ENCODE data around the gene ERN2.

Gene ERN2

DNA sequence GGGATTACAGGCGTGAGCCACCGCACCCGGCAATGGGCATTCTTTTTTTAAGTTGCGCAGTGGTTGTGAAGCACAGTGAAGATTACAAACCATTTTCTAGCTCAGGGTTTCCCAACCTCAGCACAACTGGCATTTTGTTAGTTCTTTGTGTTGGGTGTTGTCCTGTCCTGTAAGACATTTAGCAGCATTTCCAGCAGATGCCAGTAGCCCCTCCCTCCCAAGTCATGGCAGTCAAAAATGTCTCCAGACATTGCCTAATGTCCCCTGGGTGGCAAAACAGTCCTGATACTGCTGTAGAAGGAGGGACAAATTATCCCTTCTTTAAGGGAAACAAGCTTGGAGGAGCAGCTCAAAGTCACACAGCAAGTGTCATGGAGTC, 18.8 kb downstream of the ERN2 start:
- no peak for DNase-seq
- Histone ChIP-seq H3K27me3 (ENCODE audit: insufficient read depth, low read depth, severe bottlenecking) (no peaks in the 10 kb centered on the region), H3K9me3 (ENCODE audit: severe bottlenecking) (no peaks in the 10 kb centered on the region), H3K27ac (no peak overlapping the region), H3K36me3 (peaks cover 31% of the 10 kb centered on the region), H3K4me3 (ENCODE audit: low read depth, low read length) (no peak overlapping the region)
- TF ChIP-seq, protein P1, sequence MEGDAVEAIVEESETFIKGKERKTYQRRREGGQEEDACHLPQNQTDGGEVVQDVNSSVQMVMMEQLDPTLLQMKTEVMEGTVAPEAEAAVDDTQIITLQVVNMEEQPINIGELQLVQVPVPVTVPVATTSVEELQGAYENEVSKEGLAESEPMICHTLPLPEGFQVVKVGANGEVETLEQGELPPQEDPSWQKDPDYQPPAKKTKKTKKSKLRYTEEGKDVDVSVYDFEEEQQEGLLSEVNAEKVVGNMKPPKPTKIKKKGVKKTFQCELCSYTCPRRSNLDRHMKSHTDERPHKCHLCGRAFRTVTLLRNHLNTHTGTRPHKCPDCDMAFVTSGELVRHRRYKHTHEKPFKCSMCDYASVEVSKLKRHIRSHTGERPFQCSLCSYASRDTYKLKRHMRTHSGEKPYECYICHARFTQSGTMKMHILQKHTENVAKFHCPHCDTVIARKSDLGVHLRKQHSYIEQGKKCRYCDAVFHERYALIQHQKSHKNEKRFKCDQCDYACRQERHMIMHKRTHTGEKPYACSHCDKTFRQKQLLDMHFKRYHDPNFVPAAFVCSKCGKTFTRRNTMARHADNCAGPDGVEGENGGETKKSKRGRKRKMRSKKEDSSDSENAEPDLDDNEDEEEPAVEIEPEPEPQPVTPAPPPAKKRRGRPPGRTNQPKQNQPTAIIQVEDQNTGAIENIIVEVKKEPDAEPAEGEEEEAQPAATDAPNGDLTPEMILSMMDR (IDR thresholded peaks at IDR 0.05; ENCODE audit: low read depth, low read length), result no peak

DNA sequence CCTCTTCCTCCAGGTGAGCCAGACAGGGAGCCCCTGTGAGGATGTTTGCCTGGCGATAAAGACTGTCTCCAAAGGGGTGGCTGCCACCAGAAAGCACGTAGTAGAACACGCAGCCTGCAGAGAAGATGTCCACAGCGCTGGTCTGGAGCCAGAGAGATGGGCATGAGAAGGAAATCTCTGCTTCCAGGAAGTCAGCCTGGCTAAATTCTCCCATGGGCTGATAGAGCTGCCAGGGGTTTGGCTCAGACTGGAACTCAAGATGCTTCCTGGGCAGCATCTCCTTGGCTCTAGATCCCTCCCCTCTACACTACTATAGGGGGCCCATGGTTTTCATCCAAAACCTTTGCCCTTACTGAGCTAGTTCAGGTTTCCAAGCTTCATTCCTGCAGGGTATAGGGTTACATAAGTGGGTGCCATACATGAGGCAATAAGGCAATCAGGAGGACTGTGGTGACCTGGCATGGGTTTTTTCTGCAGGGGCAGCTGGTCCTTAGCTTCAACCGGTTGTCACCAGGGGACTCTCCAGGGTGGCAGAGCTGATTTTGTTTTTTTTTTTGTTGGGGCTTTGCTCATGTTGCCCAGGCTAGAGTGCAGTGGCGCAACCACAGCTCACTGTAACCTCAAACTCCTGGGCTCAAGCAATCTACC, 20.7 kb downstream of the ERN2 start:
- no peak for DNase-seq
- Histone ChIP-seq H3K9me3 (ENCODE audit: severe bottlenecking) (no peaks in the 10 kb centered on the region), H3K27me3 (ENCODE audit: insufficient read depth, low read depth, severe bottlenecking) (no peaks in the 10 kb centered on the region), H3K27ac (no peak overlapping the region), H3K4me3 (ENCODE audit: low read depth, low read length) (no peak overlapping the region), H3K36me3 (peaks cover 50% of the 10 kb centered on the region)
- TF ChIP-seq, protein P1 (IDR thresholded peaks at IDR 0.05; ENCODE audit: low read depth, low read length), result no peak

DNA sequence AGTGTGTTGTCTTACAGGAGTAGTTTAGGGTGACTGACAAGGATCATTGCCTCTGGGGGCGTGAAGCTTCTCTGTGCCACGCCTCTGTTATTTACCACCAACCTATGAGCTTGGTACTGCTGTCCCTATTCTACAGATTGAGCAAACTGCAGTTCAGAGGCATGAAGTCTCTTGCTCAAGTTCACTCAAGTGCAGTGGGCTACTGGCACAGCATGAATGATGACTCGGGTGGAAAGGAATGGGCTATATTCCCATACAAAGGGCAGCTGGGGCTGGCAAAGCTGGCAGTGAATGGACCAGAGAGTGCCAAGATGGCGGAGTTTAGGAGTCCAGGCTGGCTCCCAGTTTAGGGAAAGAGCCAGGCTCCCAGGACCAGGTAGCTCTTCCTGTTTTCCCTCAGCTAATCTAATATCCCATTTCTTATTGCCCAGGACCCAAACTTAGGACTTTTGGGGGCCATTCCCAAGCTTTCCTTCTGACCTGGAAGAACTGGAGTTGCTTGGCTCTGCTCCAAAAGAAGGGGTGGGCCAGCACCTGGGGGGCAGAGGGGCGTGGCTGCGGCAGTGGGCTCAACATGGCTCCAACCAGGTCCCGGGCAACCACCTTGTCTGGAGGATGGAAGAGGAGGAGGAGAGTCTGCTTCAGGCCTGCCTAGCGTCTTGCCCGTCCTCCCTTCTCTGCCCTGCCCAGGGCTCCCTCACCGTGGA, 21.4 kb downstream of the ERN2 start:
- Histone ChIP-seq H3K27ac (no peak overlapping the region), H3K36me3 (peaks cover 57% of the 10 kb centered on the region), H3K4me3 (ENCODE audit: low read depth, low read length) (no peak overlapping the region), H3K27me3 (ENCODE audit: insufficient read depth, low read depth, severe bottlenecking) (no peaks in the 10 kb centered on the region), H3K9me3 (ENCODE audit: severe bottlenecking) (no peaks in the 10 kb centered on the region)
- DNase-seq, result no peak
- TF ChIP-seq, protein P1 (IDR thresholded peaks at IDR 0.05; ENCODE audit: low read depth, low read length), result no peak

DNA sequence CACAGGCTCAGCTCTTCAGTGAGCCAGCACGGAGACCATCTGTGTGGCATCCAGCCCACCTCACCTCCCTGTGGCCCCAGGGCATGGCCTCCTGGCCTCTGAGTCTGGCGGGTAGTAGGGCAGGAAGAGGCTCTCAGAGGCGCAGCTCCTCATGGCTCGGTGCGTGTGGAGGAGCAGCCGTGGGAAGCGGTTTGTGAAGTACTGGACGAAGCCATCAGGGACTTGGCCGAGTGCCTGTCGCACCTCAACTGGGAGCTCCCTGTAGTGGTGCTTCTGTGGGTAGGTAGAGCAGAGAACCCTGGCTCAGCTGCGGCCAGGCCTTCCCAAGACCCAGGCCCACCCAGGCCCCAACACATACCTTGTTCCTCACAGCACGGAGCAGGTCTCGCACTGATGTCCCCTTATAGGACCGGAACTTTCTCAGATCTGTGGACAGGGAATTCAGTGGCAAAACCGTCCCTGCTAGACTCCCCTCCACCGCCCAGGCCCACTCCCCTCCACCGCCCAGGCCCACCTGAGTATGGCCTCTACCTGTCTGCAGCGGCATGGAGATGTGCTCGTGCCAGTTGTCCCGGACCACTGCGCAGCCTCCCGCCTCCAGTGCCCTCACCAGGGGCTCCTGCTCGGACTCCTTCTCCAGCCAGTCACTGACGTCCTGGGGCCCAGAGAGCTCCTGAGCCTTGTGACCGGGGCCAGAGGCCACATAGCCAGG, 22.1 kb downstream of the ERN2 start:
- TF ChIP-seq, protein P1 (IDR thresholded peaks at IDR 0.05; ENCODE audit: low read depth, low read length), result no peak
- peaks cover 64% of the 10 kb centered on the region for H3K36me3 ChIP-seq
- no peaks in the 10 kb centered on the region for H3K27me3 ChIP-seq (ENCODE audit: insufficient read depth, low read depth, severe bottlenecking)
- no peaks in the 10 kb centered on the region for H3K9me3 ChIP-seq (ENCODE audit: severe bottlenecking)
- no peak overlapping the region for H3K4me3 ChIP-seq (ENCODE audit: low read depth, low read length)
- DNase-seq, result no peak
- no peak overlapping the region for H3K27ac ChIP-seq

DNA sequence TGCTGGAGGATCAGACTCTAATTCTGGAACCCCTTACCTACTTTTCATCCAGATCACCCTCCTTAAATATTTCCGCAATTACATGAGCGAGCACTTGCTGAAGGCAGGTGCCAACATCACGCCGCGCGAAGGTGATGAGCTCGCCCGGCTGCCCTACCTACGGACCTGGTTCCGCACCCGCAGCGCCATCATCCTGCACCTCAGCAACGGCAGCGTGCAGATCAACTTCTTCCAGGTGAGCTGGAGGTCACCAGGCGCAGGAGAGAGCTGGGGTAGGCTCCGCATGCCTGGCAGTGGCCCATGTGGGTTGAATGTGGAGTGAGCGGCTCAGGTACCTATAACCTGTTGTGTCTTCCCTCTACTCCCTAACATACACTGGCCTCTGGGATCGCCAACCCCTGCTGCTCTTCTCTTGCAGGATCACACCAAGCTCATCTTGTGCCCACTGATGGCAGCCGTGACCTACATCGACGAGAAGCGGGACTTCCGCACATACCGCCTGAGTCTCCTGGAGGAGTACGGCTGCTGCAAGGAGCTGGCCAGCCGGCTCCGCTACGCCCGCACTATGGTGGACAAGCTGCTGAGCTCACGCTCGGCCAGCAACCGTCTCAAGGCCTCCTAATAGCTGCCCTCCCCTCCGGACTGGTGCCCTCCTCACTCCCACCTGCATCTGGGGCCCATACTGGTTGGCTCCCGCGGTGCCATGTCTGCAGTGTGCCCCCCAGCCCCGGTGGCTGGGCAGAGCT, 23.4 kb downstream of the ERN2 start:
- Histone ChIP-seq H3K27me3 (ENCODE audit: insufficient read depth, low read depth, severe bottlenecking) (no peaks in the 10 kb centered on the region), H3K4me3 (ENCODE audit: low read depth, low read length) (no peak overlapping the region), H3K9me3 (ENCODE audit: severe bottlenecking) (no peaks in the 10 kb centered on the region), H3K27ac (no peak overlapping the region), H3K36me3 (peaks cover 75% of the 10 kb centered on the region)
- TF ChIP-seq, protein P1 (IDR thresholded peaks at IDR 0.05; ENCODE audit: low read depth, low read length), result no peak
- no peak for DNase-seq
